ENCODE results near the gene RPL23. TPM values are rescaled to one million over a fixed set of nuclear protein-coding genes. Genes with fewer than 3 reads are reported as not detected.

The RPL23 gene
- total RNA-seq, 6 donors from 2014 or later: 542 to 1,288 (median 1,062) TPM

DNA sequence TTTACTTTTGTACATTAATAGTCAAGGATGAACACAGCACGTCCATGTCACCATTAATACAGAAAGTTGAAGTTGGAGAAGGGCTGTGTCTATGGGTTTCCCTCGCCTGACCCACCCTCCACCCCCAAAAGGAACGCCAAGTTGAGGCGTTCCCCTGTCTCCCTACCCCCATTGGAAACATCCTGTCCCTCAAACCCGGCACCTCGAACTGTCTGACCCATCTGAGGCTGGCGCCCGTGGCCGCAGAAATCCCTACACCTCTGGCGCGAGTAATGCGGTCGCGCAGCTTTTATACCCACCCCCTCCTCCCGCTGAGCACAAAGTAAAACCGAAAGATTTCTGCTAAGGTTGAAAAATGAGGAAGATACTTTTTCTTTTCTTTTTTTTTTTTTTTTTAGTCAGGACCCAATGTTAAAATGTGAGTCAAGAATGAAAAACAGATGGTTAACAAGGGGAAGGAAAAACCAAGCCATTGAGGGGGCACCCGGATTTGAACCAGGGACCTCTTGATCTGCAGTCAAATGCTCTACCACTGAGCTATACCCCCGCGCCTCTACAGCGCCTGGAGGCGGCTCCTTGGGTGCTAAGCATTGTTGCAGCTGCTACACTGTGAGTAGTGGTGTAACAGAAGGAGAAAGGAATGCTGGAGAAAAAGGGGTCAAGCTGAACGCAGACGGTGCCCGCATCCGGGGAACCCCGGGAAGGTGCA is 15.4 kb upstream of the RPL23 start:
- H3K4me1 ChIP-seq: peaks cover 32 to 45% (median 36%) of the 10 kb centered on the region in 4 donors
- TF ChIP-seq POLR2A (IDR thresholded peaks at IDR 0.05): peak in 2 of 4 donors; percentile 23 to 51
- TF ChIP-seq, protein P1, sequence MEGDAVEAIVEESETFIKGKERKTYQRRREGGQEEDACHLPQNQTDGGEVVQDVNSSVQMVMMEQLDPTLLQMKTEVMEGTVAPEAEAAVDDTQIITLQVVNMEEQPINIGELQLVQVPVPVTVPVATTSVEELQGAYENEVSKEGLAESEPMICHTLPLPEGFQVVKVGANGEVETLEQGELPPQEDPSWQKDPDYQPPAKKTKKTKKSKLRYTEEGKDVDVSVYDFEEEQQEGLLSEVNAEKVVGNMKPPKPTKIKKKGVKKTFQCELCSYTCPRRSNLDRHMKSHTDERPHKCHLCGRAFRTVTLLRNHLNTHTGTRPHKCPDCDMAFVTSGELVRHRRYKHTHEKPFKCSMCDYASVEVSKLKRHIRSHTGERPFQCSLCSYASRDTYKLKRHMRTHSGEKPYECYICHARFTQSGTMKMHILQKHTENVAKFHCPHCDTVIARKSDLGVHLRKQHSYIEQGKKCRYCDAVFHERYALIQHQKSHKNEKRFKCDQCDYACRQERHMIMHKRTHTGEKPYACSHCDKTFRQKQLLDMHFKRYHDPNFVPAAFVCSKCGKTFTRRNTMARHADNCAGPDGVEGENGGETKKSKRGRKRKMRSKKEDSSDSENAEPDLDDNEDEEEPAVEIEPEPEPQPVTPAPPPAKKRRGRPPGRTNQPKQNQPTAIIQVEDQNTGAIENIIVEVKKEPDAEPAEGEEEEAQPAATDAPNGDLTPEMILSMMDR (IDR thresholded peaks at IDR 0.05): peak in 2 of 6 experiments; percentile 1 to 23
- TF ChIP-seq POLR2AphosphoS5 (IDR thresholded peaks at IDR 0.05): peak in 1 of 2 donors; percentile 53
- TF ChIP-seq EP300 (IDR thresholded peaks at IDR 0.05): no peak
- H3K4me3 ChIP-seq: peak overlapping the region; percentile 78 to 99 (median 97)
- WGBS, 2 donors: 1% methylated on average over 26 of the region's 26 CpGs
- H3K36me3 ChIP-seq: no peaks in the 10 kb centered on the region
- ATAC-seq (ENCODE audit: low FRiP score in 2 of 2): peak; percentile 81 to 88
- peak overlapping the region; percentile 93 to 99 (median 98) for H3K27ac ChIP-seq
- peaks cover 0 to 3% (median 0%) of the 10 kb centered on the region in 4 donors for H3K9me3 ChIP-seq
- DNase-seq: peak; percentile 94 to 95
- H3K27me3 ChIP-seq: no peaks in the 10 kb centered on the region

DNA sequence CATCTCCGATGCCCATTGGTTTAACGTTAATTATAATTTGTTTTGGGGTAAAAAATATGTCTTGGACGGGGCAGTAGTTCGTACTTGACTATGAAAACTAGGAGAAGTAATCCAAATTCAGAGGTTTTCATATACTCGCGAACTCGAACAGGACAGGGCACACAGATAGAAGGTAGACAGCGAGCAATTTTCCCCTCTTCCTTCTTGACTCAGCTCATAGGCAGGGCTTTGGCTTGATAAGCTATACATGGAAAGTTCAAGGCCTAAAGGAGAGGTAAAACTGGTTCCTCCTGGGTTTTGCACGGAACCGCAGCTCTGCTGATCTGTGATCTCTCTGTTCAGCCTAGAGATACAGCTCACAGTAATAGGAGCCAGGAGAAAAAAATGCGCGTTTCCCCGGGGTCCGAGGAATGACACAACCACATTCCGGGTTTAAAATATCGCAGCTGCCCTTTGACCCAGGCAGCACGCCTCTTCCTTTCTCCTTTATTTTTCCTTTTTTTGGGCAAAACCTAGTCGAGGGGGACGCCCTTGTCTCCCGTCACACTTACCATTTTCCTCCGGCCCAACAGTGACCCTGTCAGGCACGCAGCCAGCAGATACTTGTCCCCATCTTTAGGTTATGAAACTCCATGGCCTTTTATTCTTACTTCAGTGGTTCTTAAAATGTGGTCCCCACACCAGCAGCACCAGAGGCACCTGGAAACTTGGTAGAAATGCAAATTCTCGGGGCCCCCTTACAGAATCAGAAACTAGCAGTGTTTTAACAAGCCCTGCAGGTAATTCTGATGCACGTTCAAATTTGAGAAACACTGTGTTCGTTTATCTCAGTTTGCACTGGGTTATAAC is 14.7 kb upstream of the RPL23 start:
- H3K36me3 ChIP-seq: no peaks in the 10 kb centered on the region
- TF ChIP-seq EP300 (IDR thresholded peaks at IDR 0.05): no peak
- TF ChIP-seq, protein P1 (IDR thresholded peaks at IDR 0.05): no peak
- H3K4me1 ChIP-seq: peaks cover 24 to 37% (median 28%) of the 10 kb centered on the region in 4 donors
- no peaks in the 10 kb centered on the region for H3K27me3 ChIP-seq
- no peak for DNase-seq
- H3K27ac ChIP-seq: peak overlapping the region; percentile 93 to 99 (median 98)
- 26 to 29% methylated on average over 25 of the region's 25 CpGs for WGBS, 2 donors
- peak in 1 of 2 donors; percentile 10 for ATAC-seq (ENCODE audit: low FRiP score in 2 of 2)
- H3K4me3 ChIP-seq: peak overlapping the region in 3 of 4 donors; percentile 97 to 99 (median 97)
- peaks cover 0 to 3% (median 0%) of the 10 kb centered on the region in 4 donors for H3K9me3 ChIP-seq

DNA sequence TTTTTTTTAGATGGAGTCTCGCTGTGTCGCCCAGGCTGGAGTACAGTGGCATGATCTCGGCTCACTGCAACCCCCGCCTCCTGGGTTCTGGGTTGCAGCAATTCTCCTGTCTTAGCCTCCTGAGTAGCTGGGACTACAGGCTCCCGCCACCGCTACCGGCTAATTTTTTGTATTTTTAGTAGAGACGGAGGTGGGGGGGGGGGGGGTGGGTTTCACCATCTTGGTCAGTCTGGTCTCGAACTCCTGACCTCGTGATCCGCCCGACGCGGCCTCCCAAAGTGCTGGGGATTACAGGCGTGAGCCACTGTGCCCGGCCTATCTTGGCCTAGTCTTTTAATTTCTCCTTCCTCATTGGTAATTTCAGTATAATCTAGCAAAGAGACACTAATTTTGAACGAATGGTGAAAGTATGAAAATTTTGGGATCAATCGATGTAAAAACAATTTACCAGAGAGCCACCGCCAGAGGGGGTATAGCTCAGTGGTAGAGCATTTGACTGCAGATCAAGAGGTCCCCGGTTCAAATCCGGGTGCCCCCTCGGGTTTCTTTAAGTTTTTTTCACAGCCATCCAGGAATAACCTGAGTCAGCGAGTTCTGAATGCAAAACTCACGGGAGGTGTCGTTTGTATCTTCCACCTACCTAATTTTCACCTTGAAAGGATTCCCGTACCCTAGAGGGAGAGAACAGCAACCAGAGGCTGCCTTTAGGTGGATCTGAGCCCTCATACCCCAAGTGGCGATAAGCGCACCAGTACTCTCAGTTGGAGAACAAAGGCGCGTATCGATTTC is 13.9 kb upstream of the RPL23 start:
- Histone ChIP-seq H3K9me3 (peaks cover 0 to 3% (median 0%) of the 10 kb centered on the region in 4 donors), H3K27me3 (no peaks in the 10 kb centered on the region), H3K4me1 (peaks cover 16 to 29% (median 20%) of the 10 kb centered on the region in 4 donors), H3K4me3 (peak overlapping the region in 3 of 4 donors; percentile 97 to 99 (median 97)), H3K36me3 (no peaks in the 10 kb centered on the region), H3K27ac (peak overlapping the region; percentile 93 to 99 (median 98))
- WGBS, 2 donors: 38 to 43% methylated on average over 29 to 31 of the region's 31 CpGs
- ATAC-seq (ENCODE audit: low FRiP score in 2 of 2): peak in 1 of 2 donors; percentile 22
- TF ChIP-seq POLR2AphosphoS5 (IDR thresholded peaks at IDR 0.05) (no peak), EP300 (IDR thresholded peaks at IDR 0.05) (no peak), POLR2A (IDR thresholded peaks at IDR 0.05) (no peak)
- TF ChIP-seq, protein P1 (IDR thresholded peaks at IDR 0.05): peak in 3 of 6 experiments; percentile 15 to 41 (median 17)
- no peak for DNase-seq

DNA sequence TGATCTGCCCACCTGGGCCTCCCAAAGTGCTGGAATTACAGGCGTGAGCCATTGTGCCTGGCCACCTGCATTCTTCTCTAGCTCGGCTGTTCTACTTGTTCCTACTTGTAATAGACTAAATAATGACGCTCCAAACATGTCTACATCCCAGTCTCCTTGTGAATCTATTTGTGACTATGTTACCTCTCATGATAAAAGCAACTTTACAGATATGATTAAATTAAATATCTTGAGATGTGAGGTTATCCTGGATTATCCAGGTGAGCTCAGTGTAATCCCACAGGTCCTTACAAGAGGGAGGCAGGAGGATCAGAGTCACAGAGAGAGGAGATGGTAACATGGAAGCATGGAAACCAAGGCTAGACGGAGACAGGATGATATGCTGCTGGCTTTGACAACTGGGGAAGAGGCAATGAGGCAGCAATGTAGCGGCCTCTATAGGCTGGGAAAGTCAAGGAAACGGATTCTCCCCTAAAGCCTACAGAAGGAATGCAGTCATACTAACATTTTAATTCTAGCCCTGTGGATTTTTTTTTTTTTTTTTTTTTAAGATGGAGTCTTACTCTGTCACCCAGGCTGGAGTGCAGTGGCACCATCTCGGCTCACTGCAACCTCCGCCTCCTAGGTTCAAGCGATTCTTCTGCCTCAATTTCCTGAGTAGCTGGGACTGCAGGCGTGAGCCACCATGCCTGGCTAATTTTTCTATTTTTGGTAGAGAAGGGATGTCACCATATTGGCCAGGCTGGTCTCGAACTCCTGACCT is 11.3 kb upstream of the RPL23 start:
- ATAC-seq (ENCODE audit: low FRiP score in 2 of 2) (no peak), DNase-seq (no peak)
- peaks cover 0 to 2% (median 0%) of the 10 kb centered on the region in 4 donors for H3K9me3 ChIP-seq
- no peak for TF ChIP-seq POLR2AphosphoS5 (IDR thresholded peaks at IDR 0.05)
- TF ChIP-seq EP300 (IDR thresholded peaks at IDR 0.05): no peak
- TF ChIP-seq, protein P1 (IDR thresholded peaks at IDR 0.05): no peak
- no peak for TF ChIP-seq POLR2A (IDR thresholded peaks at IDR 0.05)
- no peak overlapping the region for H3K4me3 ChIP-seq
- H3K4me1 ChIP-seq: peaks cover 6 to 16% (median 8%) of the 10 kb centered on the region in 4 donors
- H3K36me3 ChIP-seq: no peaks in the 10 kb centered on the region
- no peaks in the 10 kb centered on the region for H3K27me3 ChIP-seq
- no peak overlapping the region for H3K27ac ChIP-seq
- WGBS, 2 donors: 75 to 80% methylated on average over 11 of the region's 11 CpGs
